Stomach (tissue), 9 donors: ENCODE results near the gene ZSCAN21. TPM values are rescaled to one million over a fixed set of nuclear protein-coding genes. Genes with fewer than 3 reads are reported as not detected.

Experiments
- DNase-seq, 2 donors: peaks; one replicate each; pipeline versions ENCODE4 v3.0.0 to v3.0.0-alpha.2; 2013 to 2019
- H3K27ac ChIP-seq, 5 donors: fragments of 200-600 bp in 4 of 5; sonication (generic) in 4 of 5; one replicate each; pipeline ENCODE4 v1.5.1; 2013 to 2019; ENCODE audit warnings: mild to moderate bottlenecking in 1 of 5, moderate library complexity in 1 of 5
- H3K27me3 ChIP-seq, 3 donors: fragments of 200-600 bp; sonication (generic); one replicate each; pipeline ENCODE4 v1.5.1; 2017 to 2019; ENCODE audit warnings: mixed run types in 1 of 3
- H3K36me3 ChIP-seq, 4 donors: fragments of 200-600 bp; sonication (generic); 1 replicate in 3 of 4; 2 replicates in 1 of 4; pipeline ENCODE4 v1.5.1; 2016 to 2019
- H3K4me1 ChIP-seq, 4 donors: fragments of 200-600 bp; sonication (generic); one replicate each; pipeline ENCODE4 v1.5.1; 2016 to 2019
- H3K4me3 ChIP-seq, 4 donors: fragments of 200-600 bp; sonication (generic) in 3 of 4; one replicate each; pipeline ENCODE4 v1.5.1; 2016 to 2019; ENCODE audit warnings: mild to moderate bottlenecking in 1 of 4
- H3K9me3 ChIP-seq, 4 donors: fragments of 200-600 bp; sonication (generic); one replicate each; pipeline ENCODE4 v1.5.1; 2016 to 2019
- EP300 ChIP-seq: sonication (generic); formaldehyde crosslinking; IDR thresholded peaks from one replicate; pipeline ENCODE4 v1.6.1; 2017; ENCODE audit warnings: antibody characterized with exemption
- POLR2A ChIP-seq, 4 donors: fragments of 450-650 bp; IDR thresholded peaks; one replicate each; pipeline ENCODE4 v1.6.1; 2016; ENCODE audit warnings: antibody characterized with exemption in 4 of 4, control low read depth in 2 of 4, mild to moderate bottlenecking in 1 of 4, moderate library complexity in 1 of 4
- POLR2AphosphoS5 ChIP-seq, 3 donors: sonication (generic); formaldehyde crosslinking; IDR thresholded peaks; one replicate each; pipeline ENCODE4 v1.6.1; 2016; ENCODE audit warnings: antibody characterized with exemption in 3 of 3
- WGBS, 5 donors: extraction: QIAGEN DNeasy Blood & Tissue Kit in 3 of 5; methylation state at CpG; one replicate each; pipeline versions ENCODE4 v1.1.5 to v1.1.7; 2013 to 2018; 5-methylcytosine and 5-hydroxymethylcytosine counted together
- intact Hi-C: fragments of 100-400 bp; cut with DNase I; formaldehyde crosslinking; loops from one replicate; pipeline ENCODE4 v1.15.1; 2023; ENCODE audit warnings: low total_unique reads
- polyA plus RNA-seq, 3 donors: library from polyadenylated mRNA; stranded (reverse); fragments of 200-250 nt; gene quantifications; one replicate each; pipeline ENCODE4 v1.2.3, GENCODE V29; 2013
- total RNA-seq, 5 donors: library from RNA; depleted of rRNA; stranded (reverse); fragments of >200 nt; gene quantifications; one replicate each; pipeline versions ENCODE4 v1.1.0 to v1.2.3, GENCODE V29; 2014 to 2016
- TF ChIP-seq, protein P1 (sequence below), 7 experiments: fragments of 450-650 bp in 4 of 7; fragments of 200-600 bp in 3 of 7; sonication (generic) in 3 of 7; IDR thresholded peaks; one replicate each; pipeline ENCODE4 v1.5.1; 2016 to 2019; ENCODE audit warnings: antibody characterized with exemption in 7 of 7, control low read depth in 2 of 7, mild to moderate bottlenecking in 1 of 7
- donor health status: healthy with polysubstance abuse.
- donor health status: Bipolar disorder and iron deficiency.
- donor health status: healthy.

Gene ZSCAN21
- total and polyA plus RNA-seq, 8 donors = 5.4 to 48.4 (median 8.9) TPM

DNA sequence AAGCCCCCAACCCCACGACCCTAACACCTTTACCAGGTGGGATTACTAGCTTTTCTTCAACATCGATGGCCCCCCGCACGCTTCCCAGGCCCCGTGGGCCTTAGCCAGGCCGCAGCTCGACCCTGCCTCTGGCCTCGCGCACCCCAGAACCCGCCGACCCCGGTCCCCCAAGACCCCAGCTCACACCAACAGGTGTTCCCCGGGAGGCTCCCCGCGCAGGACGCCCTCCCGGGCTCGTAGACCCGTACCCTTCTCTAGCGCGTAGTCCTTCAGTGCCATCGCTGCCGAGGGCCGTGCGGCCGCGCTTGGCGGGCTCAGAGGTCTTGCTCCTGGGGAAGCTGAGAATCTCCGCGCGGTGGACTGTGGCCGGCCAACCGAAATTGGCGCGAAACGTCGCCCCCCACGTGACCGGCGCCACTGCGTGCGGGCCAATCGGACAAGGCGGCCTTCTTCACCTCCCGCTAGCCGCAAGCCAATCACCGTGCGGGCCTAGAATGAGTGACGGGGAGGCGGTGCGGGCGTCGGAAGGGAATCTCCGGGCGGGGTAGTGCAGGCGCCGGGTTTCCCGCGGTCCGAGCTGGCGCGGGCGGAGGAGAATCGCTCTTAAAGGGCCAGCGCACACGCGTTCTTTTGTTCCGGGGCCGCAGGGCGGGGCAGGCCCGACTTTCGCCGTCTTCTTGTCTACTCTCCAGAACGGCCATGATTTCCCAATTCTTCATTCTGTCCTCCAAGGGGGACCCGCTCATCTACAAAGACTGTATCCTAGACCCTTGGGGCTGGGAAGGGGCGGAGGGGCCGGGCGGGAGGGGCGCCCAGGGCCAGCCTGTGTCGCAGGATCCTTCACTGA, 51.7 kb downstream of the ZSCAN21 start, which contains the start of the genes AP4M1 and MCM7:
AP4M1 (plus strand) TSS at position 628 of the 847 bp plus-strand sequence; CDS start at position 700, 72 bp downstream.
MCM7 (minus strand) TSS at position 382 of the 847 bp plus-strand sequence; CDS start at position 279, 103 bp downstream.
- WGBS, 5 donors = 0 to 1% (median 1%) methylated on average over 33 to 80 of the region's 80 CpGs
- Histone ChIP-seq H3K9me3 (no peaks in the 10 kb centered on the region), H3K27ac (peak within 1 kb of the TSS; percentile 92 to 97 (median 96)), H3K4me1 (peaks cover 19 to 42% (median 34%) of the 10 kb centered on the region in 4 donors), H3K4me3 (peak within 1 kb of the TSS; percentile 87 to 96 (median 90)), H3K27me3 (no peaks in the 10 kb centered on the region), H3K36me3 (peaks cover 48 to 68% (median 66%) of the 10 kb centered on the region in 4 donors)
- TF ChIP-seq POLR2AphosphoS5 (IDR thresholded peaks at IDR 0.05) (peak; percentile 45 to 84 (median 76)), EP300 (no peak), POLR2A (IDR thresholded peaks at IDR 0.05) (no peak)
- peak; percentile 99 to 100 for DNase-seq
- intact Hi-C loops = no loop called here

DNA sequence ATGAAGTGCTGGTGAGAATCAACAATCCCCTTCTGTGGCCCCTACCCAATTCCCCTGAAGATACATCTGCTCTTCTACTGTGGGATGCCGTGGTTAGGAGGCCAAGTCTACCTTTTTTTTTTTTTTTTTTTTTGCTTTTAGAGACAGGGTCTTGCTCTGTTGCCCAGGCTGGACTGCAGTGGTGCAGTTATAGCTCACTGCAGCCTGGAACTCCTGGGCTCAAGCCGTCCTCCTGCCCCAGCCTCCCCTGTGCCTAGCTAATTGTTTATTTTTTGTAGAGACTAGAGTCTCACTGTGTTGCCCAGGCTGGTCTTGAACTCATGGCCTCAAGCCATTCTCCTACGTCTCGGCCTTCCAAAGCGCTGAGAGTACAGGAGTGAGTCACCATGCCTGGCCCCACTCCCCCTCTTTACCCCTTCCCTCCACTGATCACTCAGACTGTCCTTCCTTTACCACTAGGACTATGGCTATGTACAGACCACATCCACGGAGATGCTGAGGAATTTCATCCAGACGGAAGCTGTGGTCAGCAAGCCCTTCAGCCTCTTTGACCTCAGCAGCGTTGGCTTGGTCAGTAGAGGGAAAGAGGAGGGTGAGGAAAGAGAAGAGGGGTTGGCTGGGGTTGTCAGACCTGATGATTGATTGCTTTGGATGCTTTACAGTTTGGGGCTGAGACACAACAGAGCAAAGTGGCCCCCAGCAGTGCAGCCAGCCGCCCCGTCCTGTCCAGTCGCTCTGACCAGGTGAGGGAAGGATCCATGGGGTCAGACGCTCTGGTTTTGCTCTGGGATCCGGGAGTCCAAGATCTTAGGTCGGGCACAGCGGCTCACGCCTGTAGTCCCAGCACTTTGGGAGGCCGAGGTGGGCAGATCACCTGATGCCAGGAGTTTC, 53.6 kb downstream of the ZSCAN21 start:
- peak overlapping the region in 1 of 5 donors; percentile 96 for H3K27ac ChIP-seq
- intact Hi-C loops = no loop called here
- no peak for DNase-seq
- peaks cover 19 to 38% (median 34%) of the 10 kb centered on the region in 4 donors for H3K4me1 ChIP-seq
- peaks cover 47 to 68% (median 66%) of the 10 kb centered on the region in 4 donors for H3K36me3 ChIP-seq
- TF ChIP-seq POLR2AphosphoS5 (IDR thresholded peaks at IDR 0.05) (no peak), POLR2A (IDR thresholded peaks at IDR 0.05) (no peak), EP300 (no peak)
- TF ChIP-seq, protein P1, sequence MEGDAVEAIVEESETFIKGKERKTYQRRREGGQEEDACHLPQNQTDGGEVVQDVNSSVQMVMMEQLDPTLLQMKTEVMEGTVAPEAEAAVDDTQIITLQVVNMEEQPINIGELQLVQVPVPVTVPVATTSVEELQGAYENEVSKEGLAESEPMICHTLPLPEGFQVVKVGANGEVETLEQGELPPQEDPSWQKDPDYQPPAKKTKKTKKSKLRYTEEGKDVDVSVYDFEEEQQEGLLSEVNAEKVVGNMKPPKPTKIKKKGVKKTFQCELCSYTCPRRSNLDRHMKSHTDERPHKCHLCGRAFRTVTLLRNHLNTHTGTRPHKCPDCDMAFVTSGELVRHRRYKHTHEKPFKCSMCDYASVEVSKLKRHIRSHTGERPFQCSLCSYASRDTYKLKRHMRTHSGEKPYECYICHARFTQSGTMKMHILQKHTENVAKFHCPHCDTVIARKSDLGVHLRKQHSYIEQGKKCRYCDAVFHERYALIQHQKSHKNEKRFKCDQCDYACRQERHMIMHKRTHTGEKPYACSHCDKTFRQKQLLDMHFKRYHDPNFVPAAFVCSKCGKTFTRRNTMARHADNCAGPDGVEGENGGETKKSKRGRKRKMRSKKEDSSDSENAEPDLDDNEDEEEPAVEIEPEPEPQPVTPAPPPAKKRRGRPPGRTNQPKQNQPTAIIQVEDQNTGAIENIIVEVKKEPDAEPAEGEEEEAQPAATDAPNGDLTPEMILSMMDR (IDR thresholded peaks at IDR 0.05) = no peak
- H3K9me3 ChIP-seq = no peaks in the 10 kb centered on the region
- WGBS, 5 donors = 81 to 91% (median 88%) methylated on average over 17 of the region's 17 CpGs
- no peak overlapping the region for H3K4me3 ChIP-seq
- H3K27me3 ChIP-seq = no peaks in the 10 kb centered on the region

DNA sequence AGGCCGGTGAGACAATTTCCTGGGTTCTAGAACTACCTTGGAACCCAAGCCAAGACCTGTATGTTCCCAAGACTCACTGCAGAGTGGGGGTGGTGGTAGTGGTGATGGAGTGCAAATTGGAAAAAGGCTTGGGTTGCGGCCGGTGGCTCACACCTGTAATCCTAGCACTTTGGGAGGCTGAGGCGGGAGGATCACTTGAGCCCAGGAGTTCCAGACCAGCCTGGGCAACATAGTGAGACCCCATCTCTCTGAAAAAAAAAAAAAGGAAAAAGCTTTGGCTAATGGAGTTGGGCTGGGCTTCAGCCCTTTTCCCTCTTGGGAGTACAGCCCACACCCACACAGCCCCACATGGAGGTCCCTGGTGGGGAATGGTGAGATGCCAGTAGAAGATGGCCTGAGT, 56.0 kb downstream of the ZSCAN21 start:
- no peak for TF ChIP-seq EP300
- no peak for TF ChIP-seq POLR2A (IDR thresholded peaks at IDR 0.05)
- TF ChIP-seq POLR2AphosphoS5 (IDR thresholded peaks at IDR 0.05) = no peak
- TF ChIP-seq, protein P1 (IDR thresholded peaks at IDR 0.05) = no peak
- Histone ChIP-seq H3K9me3 (no peaks in the 10 kb centered on the region), H3K36me3 (peaks cover 53 to 79% (median 75%) of the 10 kb centered on the region in 4 donors), H3K4me3 (no peak overlapping the region), H3K4me1 (peaks cover 6 to 19% (median 14%) of the 10 kb centered on the region in 4 donors), H3K27ac (no peak overlapping the region), H3K27me3 (no peaks in the 10 kb centered on the region)
- WGBS, 5 donors = 93 to 100% (median 96%) methylated on average over 4 of the region's 4 CpGs
- intact Hi-C loops = no loop called here
- no peak for DNase-seq

DNA sequence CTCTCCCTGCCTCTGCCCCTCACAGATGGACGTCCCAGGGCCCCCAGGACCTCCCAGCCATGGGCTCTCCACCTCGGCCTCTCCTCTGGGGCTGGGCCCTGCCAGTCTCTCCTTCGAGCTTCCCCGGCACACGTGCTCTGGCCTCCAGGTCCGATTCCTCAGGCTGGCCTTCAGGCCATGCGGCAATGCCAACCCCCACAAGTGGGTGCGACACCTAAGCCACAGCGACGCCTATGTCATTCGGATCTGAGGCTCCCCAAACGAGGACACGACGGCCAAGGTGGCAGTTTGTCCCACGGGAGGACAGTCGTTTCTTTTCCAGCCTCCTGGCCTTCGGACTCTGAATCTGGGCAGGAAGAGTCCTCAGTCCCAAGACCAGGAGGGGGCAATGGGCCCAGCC, 57.1 kb downstream of the ZSCAN21 start:
- H3K27ac ChIP-seq = no peak overlapping the region
- H3K4me3 ChIP-seq = no peak overlapping the region
- no peak for DNase-seq
- TF ChIP-seq POLR2AphosphoS5 (IDR thresholded peaks at IDR 0.05) (no peak), POLR2A (IDR thresholded peaks at IDR 0.05) (no peak), EP300 (no peak)
- TF ChIP-seq, protein P1 (IDR thresholded peaks at IDR 0.05) = no peak
- intact Hi-C loops = no loop called here
- 81 to 86% (median 83%) methylated on average over 17 of the region's 17 CpGs for WGBS, 5 donors
- no peaks in the 10 kb centered on the region for H3K9me3 ChIP-seq
- peaks cover 58 to 90% (median 86%) of the 10 kb centered on the region in 4 donors for H3K36me3 ChIP-seq
- peaks cover 6 to 14% (median 11%) of the 10 kb centered on the region in 4 donors for H3K4me1 ChIP-seq
- H3K27me3 ChIP-seq = no peaks in the 10 kb centered on the region
